Measurements from ENCODE around the gene FOS. TPM values are rescaled to one million over a fixed set of nuclear protein-coding genes. Genes with fewer than 3 reads are reported as not detected.

FOS gene
- total and polyA plus RNA-seq, 2 experiments from 2014 or later = 47.3 to 54.8 TPM

- TF ChIP-seq REST (IDR thresholded peaks at IDR 0.05; ENCODE audit: unreplicated experiment) = no peak
- TF ChIP-seq JUNB (IDR thresholded peaks at IDR 0.05; ENCODE audit: unreplicated experiment) = no peak
Observed at GRCh38 chr14:75331471-75331870, 52.8 kb downstream of the FOS start (continued).

Small RNAs within 50 kb of the gene (small RNA-seq; reads per million reads assigned to genes)
- not detected for gene RF00004 (ENCODE audit: low replicate concordance)

Other genes with a start within 250 kb of the FOS start
- 14.7 and 14.8 TPM in 2 replicates for gene MLH3, start 227.4 kb upstream of the FOS start, total RNA-seq (2014; rRNA removed; shearing (Covaris generic))
- 8.6 and 10.7 TPM in 2 replicates for gene MLH3, start 227.4 kb upstream of the FOS start, polyA plus RNA-seq (2016; fragmentation: Nextera tagmentation; extraction: Ambion mirVana)
- gene ACYP1, start 214.8 kb upstream of the FOS start, total RNA-seq (2014; rRNA removed; shearing (Covaris generic)) = 18.4 and 23.0 TPM in 2 replicates
- gene ACYP1, start 214.8 kb upstream of the FOS start, polyA plus RNA-seq (2016; fragmentation: Nextera tagmentation; extraction: Ambion mirVana) = 91.5 and 104 TPM in 2 replicates
- 0.90 and 3.7 TPM in 2 replicates for gene ZC2HC1C, start 209.2 kb upstream of the FOS start, total RNA-seq (2014; rRNA removed; shearing (Covaris generic))
- gene ZC2HC1C, start 209.2 kb upstream of the FOS start, polyA plus RNA-seq (2016; fragmentation: Nextera tagmentation; extraction: Ambion mirVana) = 2.8 and 3.7 TPM in 2 replicates
- gene NEK9, start 151.8 kb upstream of the FOS start, total RNA-seq (2014; rRNA removed; shearing (Covaris generic)) = 31.1 and 37.3 TPM in 2 replicates
- gene NEK9, start 151.8 kb upstream of the FOS start, polyA plus RNA-seq (2016; fragmentation: Nextera tagmentation; extraction: Ambion mirVana) = 13.9 and 16.3 TPM in 2 replicates
- gene TMED10, start 102.2 kb upstream of the FOS start, total RNA-seq (2014; rRNA removed; shearing (Covaris generic)) = 196 and 237 TPM in 2 replicates
- 144 and 180 TPM in 2 replicates for gene TMED10, start 102.2 kb upstream of the FOS start, polyA plus RNA-seq (2016; fragmentation: Nextera tagmentation; extraction: Ambion mirVana)
- gene JDP2, start 149.2 kb downstream of the FOS start, total RNA-seq (2014; rRNA removed; shearing (Covaris generic)) = 38.9 and 46.4 TPM in 2 replicates
- 12.5 and 13.3 TPM in 2 replicates for gene JDP2, start 149.2 kb downstream of the FOS start, polyA plus RNA-seq (2016; fragmentation: Nextera tagmentation; extraction: Ambion mirVana)
- not detected in 2 replicates for gene BATF, start 243.6 kb downstream of the FOS start, total RNA-seq (2014; rRNA removed; shearing (Covaris generic))
- gene BATF, start 243.6 kb downstream of the FOS start, polyA plus RNA-seq (2016; fragmentation: Nextera tagmentation; extraction: Ambion mirVana) = not detected in 2 replicates

All from GM23338 (cell line).